CD14-positive monocyte (primary cell): ENCODE measurements around the gene PUS7. TPM values are rescaled to one million over a fixed set of nuclear protein-coding genes. Genes with fewer than 3 reads are reported as not detected.

Experiments used
- DNase-seq, 3 donors: peaks; one replicate each; pipeline ENCODE4 v3.0.0-alpha.2; 2011 to 2022
- H2AFZ ChIP-seq: 2 replicates; pipeline ENCODE4 v1.6.0; 2012; ENCODE audit warnings: mild to moderate bottlenecking, low read depth, low read length, inconsistent platforms; ENCODE audit not compliant: insufficient read depth, poor library complexity, severe bottlenecking
- H3K27ac ChIP-seq, 2 donors: 1 replicate in 1 of 2; 2 replicates in 1 of 2; pipeline ENCODE4 v1.5.1; 2012 to 2013; ENCODE audit warnings: low read length in 2 of 2, control low read depth in 1 of 2, inconsistent platforms in 1 of 2, low read depth in 1 of 2, mild to moderate bottlenecking in 1 of 2
- H3K27me3 ChIP-seq, 2 donors: one replicate each; pipeline versions ENCODE4 v1.6.0 to v1.6.1; 2011 to 2013; ENCODE audit warnings: low read length in 2 of 2; ENCODE audit not compliant: control insufficient read depth in 2 of 2, insufficient read depth in 2 of 2
- H3K36me3 ChIP-seq, 2 donors: replicated peaks in 1 of 2; 1 replicate in 1 of 2; 2 replicates in 1 of 2; pipeline versions ENCODE4 v1.5.1 to v1.6.1; 2012 to 2013; ENCODE audit warnings: low read length in 2 of 2, control low read depth in 1 of 2, inconsistent platforms in 1 of 2, mild to moderate bottlenecking in 1 of 2; ENCODE audit not compliant: insufficient read depth in 2 of 2, control insufficient read depth in 1 of 2
- H3K4me1 ChIP-seq, 2 donors: 1 replicate in 1 of 2; 2 replicates in 1 of 2; pipeline versions ENCODE4 v1.5.1 to v1.6.1; 2012 to 2013; ENCODE audit warnings: low read length in 2 of 2, control low read depth in 1 of 2, inconsistent platforms in 1 of 2, mild to moderate bottlenecking in 1 of 2, moderate library complexity in 1 of 2; ENCODE audit not compliant: insufficient read depth in 2 of 2, control insufficient read depth in 1 of 2
- H3K4me2 ChIP-seq: replicated peaks from 2 replicates; pipeline ENCODE3; 2012; ENCODE audit warnings: low read length, moderate library complexity, mild to moderate bottlenecking; ENCODE audit not compliant: poor library complexity, severe bottlenecking; ENCODE audit errors: extremely low read depth
- H3K4me3 ChIP-seq, 3 experiments: fragments of 200-600 bp in 1 of 3; sonication (generic) in 1 of 3; replicated peaks in 1 of 3; 1 replicate in 2 of 3; 2 replicates in 1 of 3; pipeline ENCODE4 v1.5.1; 2011 to 2013; ENCODE audit warnings: low read length in 3 of 3, mild to moderate bottlenecking in 3 of 3, control low read depth in 2 of 3, low read depth in 2 of 3, inconsistent platforms in 1 of 3, moderate library complexity in 1 of 3
- H3K79me2 ChIP-seq: 2 replicates; pipeline ENCODE4 v1.6.0; 2012; ENCODE audit warnings: mild to moderate bottlenecking, control low read depth, inconsistent platforms, low read length, moderate library complexity; ENCODE audit not compliant: insufficient read depth
- H3K9ac ChIP-seq: 2 replicates; pipeline ENCODE4 v1.6.0; 2017; ENCODE audit warnings: low read length, mild to moderate bottlenecking; ENCODE audit not compliant: insufficient read depth, poor library complexity, severe bottlenecking
- H3K9me3 ChIP-seq, 2 donors: replicated peaks in 1 of 2; 1 replicate in 1 of 2; 2 replicates in 1 of 2; pipeline versions ENCODE4 v1.5.1 to v1.6.1; 2012 to 2013; ENCODE audit warnings: low read length in 2 of 2, control low read depth in 1 of 2; ENCODE audit not compliant: control insufficient read depth in 1 of 2, insufficient read depth in 1 of 2
- H4K20me1 ChIP-seq: 2 replicates; pipeline ENCODE4 v1.6.0; 2012; ENCODE audit warnings: mild to moderate bottlenecking, low read length, control low read depth, moderate library complexity; ENCODE audit not compliant: insufficient read depth
- H3K27ac Mint-ChIP-seq, 7 donors: one replicate each; pipeline ENCODE4 v1.8.0; 2020; ENCODE audit warnings: mild to moderate bottlenecking in 7 of 7, mixed read lengths in 7 of 7, moderate library complexity in 6 of 7, inconsistent platforms in 2 of 7
- H3K27me3 Mint-ChIP-seq, 3 donors: one replicate each; pipeline ENCODE4 v1.8.0; 2021 to 2022; ENCODE audit warnings: low read depth in 3 of 3, mild to moderate bottlenecking in 3 of 3, mixed read lengths in 3 of 3, moderate library complexity in 3 of 3, inconsistent platforms in 1 of 3
- H3K36me3 Mint-ChIP-seq, 2 donors: one replicate each; pipeline ENCODE4 v1.8.0; 2020; ENCODE audit warnings: mixed read lengths in 2 of 2, inconsistent platforms in 1 of 2, mild to moderate bottlenecking in 1 of 2
- H3K4me1 Mint-ChIP-seq: one replicate; pipeline ENCODE4 v1.8.0; 2020; ENCODE audit warnings: mild to moderate bottlenecking, mixed read lengths
- H3K4me3 Mint-ChIP-seq, 2 donors: one replicate each; pipeline ENCODE4 v1.8.0; 2020; ENCODE audit warnings: mild to moderate bottlenecking in 2 of 2, mixed read lengths in 2 of 2, moderate library complexity in 1 of 2
- H3K9me3 Mint-ChIP-seq, 7 donors: one replicate each; pipeline ENCODE4 v1.8.0; 2020 to 2022; ENCODE audit warnings: mixed read lengths in 7 of 7, mild to moderate bottlenecking in 6 of 7, moderate library complexity in 6 of 7, inconsistent platforms in 2 of 7
- CTCF ChIP-seq: fragments of 200-600 bp; IDR thresholded peaks from one replicate; pipeline ENCODE4 v1.8.0; 2022; ENCODE audit warnings: antibody characterized with exemption, mild to moderate bottlenecking
- WGBS: methylation state at CpG from one replicate; pipeline ENCODE4 v1.1.5; 2013; ENCODE audit warnings: missing lambda C conversion rate; ENCODE audit not compliant: insufficient coverage; 5-methylcytosine and 5-hydroxymethylcytosine counted together
- intact Hi-C, 2 donors: fragments of 100-400 bp; cut with micrococcal nuclease; formaldehyde crosslinking; loops; one replicate each; pipeline versions ENCODE4 v1.15.0 to v1.15.1; 2023
- polyA plus RNA-seq, 3 donors: library from polyadenylated mRNA; depleted of rRNA in 1 of 3; unstranded in 2 of 3; stranded (reverse) in 1 of 3; fragments of 300-500 nt in 2 of 3; fragments of >200 nt in 1 of 3; fragmentation: Illumina TruSeq in 2 of 3; gene quantifications; 1 replicate in 2 of 3; 2 replicates in 1 of 3; pipeline ENCODE4 v1.2.3, GENCODE V29; 2012 to 2021

The PUS7 gene
- polyA plus RNA-seq, 3 donors: 1.3 to 1.8 (median 1.6) TPM

- no peak overlapping the region for H3K27ac ChIP-seq
- no peak overlapping the region for H2AFZ ChIP-seq
- WGBS: no CpG with 5 or more reads among the region's 2 CpGs
- H3K27me3 ChIP-seq: no peaks in the 10 kb centered on the region
- no peak overlapping the region for H3K4me3 ChIP-seq
- H3K4me1 Mint-ChIP-seq: no peaks in the 10 kb centered on the region
- H3K4me2 ChIP-seq: no peak overlapping the region
- no peaks in the 10 kb centered on the region for H3K79me2 ChIP-seq
- H3K27ac Mint-ChIP-seq: no peak overlapping the region
- H3K36me3 ChIP-seq: no peaks in the 10 kb centered on the region
- TF ChIP-seq CTCF: no peak
- no peak for DNase-seq
- no peaks in the 10 kb centered on the region for H4K20me1 ChIP-seq
- no peak overlapping the region for H3K9ac ChIP-seq
- H3K36me3 Mint-ChIP-seq: peaks cover 0 to 5% of the 10 kb centered on the region in 2 donors
- H3K27me3 Mint-ChIP-seq: no peaks in the 10 kb centered on the region
- H3K9me3 ChIP-seq: no peaks in the 10 kb centered on the region
- no peaks in the 10 kb centered on the region for H3K4me1 ChIP-seq
- no peak overlapping the region for H3K4me3 Mint-ChIP-seq
- H3K9me3 Mint-ChIP-seq: no peaks in the 10 kb centered on the region
- intact Hi-C loops: no loop called here
Observed at GRCh38 chr7:105496521-105496920, 25.6 kb downstream of the PUS7 start.

- peaks cover 0 to 4% of the 10 kb centered on the region in 2 donors for H3K36me3 Mint-ChIP-seq
- intact Hi-C loops: no loop called here
- no peak overlapping the region for H3K4me3 Mint-ChIP-seq
- no peaks in the 10 kb centered on the region for H3K27me3 Mint-ChIP-seq
- H3K27ac Mint-ChIP-seq: no peak overlapping the region
- H3K4me1 Mint-ChIP-seq: no peaks in the 10 kb centered on the region
- no peaks in the 10 kb centered on the region for H3K27me3 ChIP-seq
- WGBS: no CpG with 5 or more reads among the region's 5 CpGs
- no peak overlapping the region for H3K9ac ChIP-seq
- no peaks in the 10 kb centered on the region for H3K79me2 ChIP-seq
- H3K4me1 ChIP-seq: no peaks in the 10 kb centered on the region
- H3K27ac ChIP-seq: no peak overlapping the region
- no peaks in the 10 kb centered on the region for H4K20me1 ChIP-seq
- no peaks in the 10 kb centered on the region for H3K9me3 Mint-ChIP-seq
- H2AFZ ChIP-seq: no peak overlapping the region
- H3K36me3 ChIP-seq: no peaks in the 10 kb centered on the region
- no peak for TF ChIP-seq CTCF
- no peak overlapping the region for H3K4me2 ChIP-seq
- H3K4me3 ChIP-seq: no peak overlapping the region
- no peaks in the 10 kb centered on the region for H3K9me3 ChIP-seq
- DNase-seq: no peak
Observed at GRCh38 chr7:105493923-105494315, 28.2 kb downstream of the PUS7 start.
